Activated CD4-positive, alpha-beta T cell treated with anti-CD3 and anti-CD28 coated beads, Interleukin-2, amount 50 U/mL, for 4 hours (primary cell): ENCODE data around the gene GRID1.

Experiments used
- DNase-seq, 2 experiments: peaks; one replicate each; pipeline ENCODE4 v3.0.0-alpha.2; 2020

The GRID1 gene

GRCh38 chr10:85914720-85915119 lies 451.9 kb downstream of the GRID1 start:
- DNase-seq, result no peak

- DNase-seq, result no peak
These were observed 458.1 kb downstream of the GRID1 start for GRCh38 chr10:85908462-85908861.

- no peak for DNase-seq
These were observed 464.5 kb downstream of the GRID1 start for GRCh38 chr10:85902051-85902450.

- no peak for DNase-seq
These were observed 465.0 kb downstream of the GRID1 start for GRCh38 chr10:85901599-85901998.

GRCh38 chr10:85900487-85900886 lies 466.1 kb downstream of the GRID1 start:
- DNase-seq, result no peak

- no peak for DNase-seq
These were observed 466.5 kb downstream of the GRID1 start for GRCh38 chr10:85900061-85900460.

GRCh38 chr10:85891472-85891871 lies 475.1 kb downstream of the GRID1 start:
- no peak for DNase-seq

GRCh38 chr10:85888559-85888958 lies 478.0 kb downstream of the GRID1 start:
- no peak for DNase-seq

- no peak for DNase-seq
These were observed 478.6 kb downstream of the GRID1 start for GRCh38 chr10:85888004-85888403.

- DNase-seq, result no peak
These were observed 492.4 kb downstream of the GRID1 start for GRCh38 chr10:85874208-85874607.

- no peak for DNase-seq
These were observed 493.5 kb downstream of the GRID1 start for GRCh38 chr10:85873063-85873462.

GRCh38 chr10:85868627-85869499 lies 497.7 kb downstream of the GRID1 start:
- no peak for DNase-seq

- no peak for DNase-seq
These were observed 501.6 kb downstream of the GRID1 start for GRCh38 chr10:85864868-85865526.

GRCh38 chr10:85864173-85864549 lies 502.4 kb downstream of the GRID1 start:
- no peak for DNase-seq

- DNase-seq, result no peak
These were observed 503.1 kb downstream of the GRID1 start for GRCh38 chr10:85863301-85864172.

GRCh38 chr10:85862771-85863170 lies 503.8 kb downstream of the GRID1 start:
- no peak for DNase-seq

GRCh38 chr10:85861513-85862197 lies 504.9 kb downstream of the GRID1 start:
- DNase-seq, result no peak

- no peak for DNase-seq
These were observed 506.7 kb downstream of the GRID1 start for GRCh38 chr10:85859859-85860258.

GRCh38 chr10:85858776-85859515 lies 507.6 kb downstream of the GRID1 start:
- DNase-seq, result no peak

- no peak for DNase-seq
These were observed 508.8 kb downstream of the GRID1 start for GRCh38 chr10:85857791-85858190.

- no peak for DNase-seq
These were observed 509.3 kb downstream of the GRID1 start for GRCh38 chr10:85857305-85857704.

- no peak for DNase-seq
These were observed 514.7 kb downstream of the GRID1 start for GRCh38 chr10:85851934-85852333.
